SK-N-SH (cell line): ENCODE data around the gene OS9. TPM values are rescaled to one million over a fixed set of nuclear protein-coding genes. Genes with fewer than 3 reads are reported as not detected.

ENCODE experiments used
- CTCF ChIA-PET: fragments of 300-600, 350-600 bp; formaldehyde crosslinking; extraction: SDS; loops from one replicate; lab custom pipeline; 2021; lab: Yijun Ruan, JAX
- POLR2A ChIA-PET: fragments of 350-600 bp; sonication (Branson Sonifier 250); formaldehyde crosslinking; extraction: SDS; loops from one replicate; lab custom pipeline; 2020; ENCODE audit warnings: antibody characterized with exemption, inconsistent platforms; lab: Yijun Ruan, JAX
- DNase-seq: peaks from one replicate; pipeline ENCODE4 v3.0.0; 2012
- H2AFZ ChIP-seq: fragments of 200-600 bp; sonication (generic); 2 replicates; pipeline ENCODE4 v1.8.1; 2016; ENCODE audit warnings: antibody characterized with exemption, mild to moderate bottlenecking, low read depth
- H3F3A ChIP-seq: fragments of 200-600 bp; sonication (generic); replicated peaks from 2 replicates; pipeline ENCODE3; 2016; ENCODE audit warnings: antibody characterized with exemption, mild to moderate bottlenecking; ENCODE audit not compliant: insufficient read depth
- H3K27ac ChIP-seq, 2 experiments: fragments of 200-500 bp in 1 of 2; fragments of 200-600 bp in 1 of 2; sonication (Bioruptor generic) in 1 of 2; sonication (generic), shearing (Covaris generic) in 1 of 2; 2 replicates each; pipeline versions ENCODE4 v1.5.1 to v1.6.1; 2014 to 2016; ENCODE audit warnings: low read depth in 2 of 2, inconsistent platforms in 1 of 2, low read length in 1 of 2, mild to moderate bottlenecking in 1 of 2, mixed read lengths in 1 of 2
- H3K27me3 ChIP-seq: fragments of 200-600 bp; sonication (generic), shearing (Covaris generic); 2 replicates; pipeline ENCODE4 v1.6.1; 2016; ENCODE audit warnings: mixed run types; ENCODE audit not compliant: insufficient read depth
- H3K36me3 ChIP-seq, 2 experiments: fragments of 200-500 bp in 1 of 2; fragments of 200-600 bp in 1 of 2; sonication (Bioruptor generic) in 1 of 2; sonication (generic) in 1 of 2; replicated peaks in 1 of 2; 2 replicates each; pipeline versions ENCODE3 to v1.5.1; 2014 to 2016; ENCODE audit warnings: low read length in 1 of 2, mild to moderate bottlenecking in 1 of 2; ENCODE audit not compliant: insufficient read depth in 2 of 2, control insufficient read depth in 1 of 2
- H3K4me1 ChIP-seq, 2 experiments: fragments of 200-500 bp in 1 of 2; fragments of 200-600 bp in 1 of 2; sonication (Bioruptor generic) in 1 of 2; sonication (generic), shearing (Covaris generic) in 1 of 2; 2 replicates each; pipeline versions ENCODE4 v1.5.1 to v1.6.1; 2014 to 2016; ENCODE audit warnings: low read depth in 1 of 2, low read length in 1 of 2, mixed run types in 1 of 2; ENCODE audit not compliant: insufficient read depth in 2 of 2, control insufficient read depth in 1 of 2
- H3K4me2 ChIP-seq: fragments of 200-600 bp; sonication (generic), shearing (Covaris generic); 2 replicates; pipeline ENCODE4 v1.6.1; 2017; ENCODE audit warnings: mixed run types
- H3K4me3 ChIP-seq, 2 experiments: fragments of 200-500 bp in 1 of 2; fragments of 200-600 bp in 1 of 2; sonication (Bioruptor generic) in 1 of 2; sonication (generic), shearing (Covaris generic) in 1 of 2; 2 replicates each; pipeline versions ENCODE4 v1.5.1 to v1.8.1; 2014 to 2016; ENCODE audit warnings: low read depth in 2 of 2, inconsistent platforms in 1 of 2, low read length in 1 of 2, mild to moderate bottlenecking in 1 of 2, mixed read lengths in 1 of 2, moderate library complexity in 1 of 2
- H3K79me2 ChIP-seq: fragments of 200-600 bp; sonication (generic); 2 replicates; pipeline ENCODE4 v1.8.1; 2017; ENCODE audit warnings: mild to moderate bottlenecking; ENCODE audit not compliant: insufficient read depth
- H3K9ac ChIP-seq: fragments of 200-600 bp; sonication (generic); 2 replicates; pipeline ENCODE4 v1.6.1; 2017; ENCODE audit warnings: mixed run types
- H3K9me2 ChIP-seq: fragments of 200-600 bp; sonication (generic); 2 replicates; pipeline ENCODE4 v1.6.1; 2017; ENCODE audit warnings: mixed run types
- H3K9me3 ChIP-seq: fragments of 200-600 bp; sonication (generic); 2 replicates; pipeline ENCODE4 v1.6.1; 2017; ENCODE audit warnings: mixed run types, mild to moderate bottlenecking, moderate library complexity
- H4K20me1 ChIP-seq: fragments of 200-600 bp; sonication (generic); 2 replicates; pipeline ENCODE4 v1.6.1; 2017; ENCODE audit warnings: mild to moderate bottlenecking, mixed run types; ENCODE audit not compliant: insufficient read depth
- CHD2 ChIP-seq: fragments of 150-350 bp; IDR thresholded peaks from 2 replicates; pipeline ENCODE4 v1.6.1; 2018; ENCODE audit warnings: low read length; ENCODE audit not compliant: partially characterized antibody
- CTCF ChIP-seq: fragments of 200-600 bp; sonication (generic); IDR thresholded peaks from 2 replicates; pipeline ENCODE4 v1.6.1; 2017; ENCODE audit warnings: antibody characterized with exemption, mild to moderate bottlenecking, moderate library complexity
- JUND ChIP-seq: IDR thresholded peaks from 2 replicates; pipeline ENCODE4 v1.4.0; 2012
- MEF2A ChIP-seq: IDR thresholded peaks from 2 replicates; pipeline ENCODE4 v1.4.0; 2012; ENCODE audit warnings: low read depth, borderline replicate concordance
- MXI1 ChIP-seq: IDR thresholded peaks from 2 replicates; pipeline ENCODE4 v1.6.1; 2012; ENCODE audit warnings: mild to moderate bottlenecking, low read depth, low read length, improper control_type of control experiment
- POLR2AphosphoS5 ChIP-seq: IDR thresholded peaks from 2 replicates; pipeline ENCODE4 v1.6.1; 2012; ENCODE audit warnings: low read depth, low read length
- RAD21 ChIP-seq: IDR thresholded peaks from 2 replicates; pipeline ENCODE4 v1.6.1; 2012; ENCODE audit warnings: mild to moderate bottlenecking, low read length
- REST ChIP-seq: IDR thresholded peaks from 2 replicates; pipeline ENCODE4 v1.6.1; 2012; ENCODE audit warnings: mild to moderate bottlenecking, low read depth, low read length, moderate library complexity
- TEAD4 ChIP-seq: IDR thresholded peaks from 2 replicates; pipeline ENCODE4 v1.4.0; 2012; ENCODE audit warnings: mild to moderate bottlenecking, borderline replicate concordance; ENCODE audit not compliant: insufficient read depth
- WGBS: methylation state at CpG from one replicate; pipeline ENCODE4 v1.1.6; 2017; ENCODE audit warnings: low lambda C conversion rate; 5-methylcytosine and 5-hydroxymethylcytosine counted together
- polyA plus RNA-seq, 3 experiments: library from polyadenylated mRNA; depleted of rRNA; stranded (reverse); fragments of >200 nt; gene quantifications; 2 replicates each; pipeline ENCODE4 v1.2.3, GENCODE V29; 2012

Gene OS9
- polyA plus RNA-seq, 1 of the 3 experiments (the other 2 are of a cell fraction), result 280 TPM

DNA sequence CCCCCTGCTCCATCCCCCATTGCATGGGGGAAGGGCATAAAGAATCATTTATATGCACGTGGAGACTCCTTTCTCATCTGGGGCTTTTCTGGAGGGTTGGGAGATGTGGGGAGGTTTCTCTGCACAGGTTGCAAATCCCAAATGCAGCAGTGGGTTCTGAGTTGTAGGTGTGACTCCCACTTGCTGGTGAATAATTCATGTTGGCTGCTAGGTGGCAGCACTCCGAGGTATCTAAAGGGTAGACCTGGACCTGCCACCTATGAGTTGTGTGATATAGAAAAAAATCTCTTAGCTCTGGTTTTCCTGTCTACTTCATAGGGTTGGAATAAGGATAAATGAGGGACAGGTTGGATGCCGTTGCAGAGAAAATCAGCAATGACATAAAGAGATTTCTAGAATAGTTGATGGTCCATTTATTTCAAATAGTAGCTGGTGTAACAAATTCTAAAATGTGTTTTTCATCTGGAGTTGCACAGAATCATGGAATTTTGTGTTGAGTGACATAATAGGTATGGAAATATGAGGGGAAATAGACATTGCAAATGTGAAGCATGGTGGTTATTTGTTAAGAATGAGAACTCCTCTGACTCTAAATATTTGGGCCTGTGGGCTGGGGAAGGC, 65.5 kb downstream of the OS9 start:
- H3K4me1 ChIP-seq, result peaks cover 0 to 12% of the 10 kb centered on the region in 2 experiments; a peak in 2 of 4 replicates
- peaks cover 11% of the 10 kb centered on the region for H3F3A ChIP-seq
- H3K9me2 ChIP-seq, result no peaks in the 10 kb centered on the region
- H4K20me1 ChIP-seq, result peaks cover 7% of the 10 kb centered on the region
- TF ChIP-seq MXI1, result no peak
- no peak for TF ChIP-seq JUND
- no peak for TF ChIP-seq TEAD4
- TF ChIP-seq CTCF, result peak; percentile 59
- TF ChIP-seq POLR2AphosphoS5, result no peak
- 0 out of 2 replicates have a peak, but pooled peaks have one; percentile 9 for TF ChIP-seq RAD21
- no peak for TF ChIP-seq CHD2
- peaks cover 3 to 20% of the 10 kb centered on the region in 2 experiments for H3K36me3 ChIP-seq
- H2AFZ ChIP-seq, result no peak overlapping the region
- 26% methylated on average over 3 of the region's 3 CpGs for WGBS
- no peaks in the 10 kb centered on the region; the same call in 1 of the 2 replicates for H3K79me2 ChIP-seq
- H3K27me3 ChIP-seq, result no peaks in the 10 kb centered on the region
- POLR2A ChIA-PET, result interaction anchor here (0.5 to 1.4 kb wide), 3 partner anchors 9 to 13 kb away, joined by 3 to 5 read pairs (median 3); partner anchors contain the start of genes EEF1AKMT3 and METTL1
- no peaks in the 10 kb centered on the region for H3K9me3 ChIP-seq
- H3K9ac ChIP-seq, result no peak overlapping the region
- CTCF ChIA-PET, result interaction anchor here (0.6 to 2.0 kb wide), 15 partner anchors 8 to 176 kb away, joined by 3 to 11 read pairs (median 3); partner anchors contain the start of genes TSFM and TSPAN31
- DNase-seq, result peak; percentile 66
- no peak overlapping the region for H3K27ac ChIP-seq
- no peak overlapping the region for H3K4me3 ChIP-seq
- no peak overlapping the region for H3K4me2 ChIP-seq

DNA sequence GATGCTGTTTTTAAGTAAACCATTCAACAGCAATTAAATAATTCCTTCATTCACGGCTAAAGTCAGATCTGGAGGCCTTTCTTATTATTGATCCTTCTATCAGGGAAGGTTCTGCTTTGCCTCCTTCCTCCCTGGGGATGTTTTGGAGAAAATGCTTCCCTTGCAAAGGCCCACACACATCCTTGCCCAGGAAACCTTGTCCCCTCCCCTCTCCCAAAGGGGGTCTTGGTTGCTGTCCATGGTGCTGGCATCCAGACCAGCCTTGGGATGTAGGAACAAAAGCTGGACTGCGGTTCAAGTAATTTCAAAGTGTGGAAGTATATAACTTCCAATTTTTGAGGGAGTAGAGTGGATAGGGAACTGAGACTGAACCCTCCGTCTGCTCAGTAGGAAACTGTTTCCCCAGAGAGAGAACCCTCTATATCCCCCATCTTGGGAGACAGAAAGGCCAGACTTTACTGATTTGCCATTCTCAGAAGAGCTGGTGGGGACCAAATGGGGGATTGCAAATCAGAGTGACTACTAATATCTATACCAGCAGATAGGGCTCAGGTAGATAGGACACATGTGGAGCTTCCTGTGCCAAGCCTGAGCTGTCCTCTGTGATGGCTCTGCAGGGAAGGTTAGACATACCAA, 66.5 kb downstream of the OS9 start:
- H4K20me1 ChIP-seq, result peaks cover 7% of the 10 kb centered on the region
- H3K9me3 ChIP-seq, result no peaks in the 10 kb centered on the region
- no peak for DNase-seq
- H3F3A ChIP-seq, result peaks cover 11% of the 10 kb centered on the region
- no peak overlapping the region for H3K4me2 ChIP-seq
- no peaks in the 10 kb centered on the region for H3K9me2 ChIP-seq
- no peak overlapping the region for H2AFZ ChIP-seq
- POLR2A ChIA-PET, result no interaction called here
- H3K79me2 ChIP-seq, result no peaks in the 10 kb centered on the region; the same call in 1 of the 2 replicates
- H3K36me3 ChIP-seq, result peaks cover 3 to 20% of the 10 kb centered on the region in 2 experiments
- no peak overlapping the region for H3K27ac ChIP-seq
- 82% methylated on average over 3 of the region's 3 CpGs for WGBS
- no peak overlapping the region for H3K4me3 ChIP-seq
- H3K4me1 ChIP-seq, result peaks cover 0 to 18% of the 10 kb centered on the region in 2 experiments; a peak in 2 of 4 replicates
- no peaks in the 10 kb centered on the region; the same call in 1 of the 2 replicates for H3K27me3 ChIP-seq
- H3K9ac ChIP-seq, result no peak overlapping the region
- TF ChIP-seq MEF2A (no peak), REST (peak; percentile 96)
- TF ChIP-seq, all 33 proteins: peak for 1
- CTCF ChIA-PET, result interaction anchor here (1.3 to 2.0 kb wide), 5 partner anchors 7 to 41 kb away, joined by 3 to 10 read pairs (median 8); partner anchors contain the start of gene TSFM
